ENCODE data around the gene MAP4K3.

The MAP4K3 gene

DNA sequence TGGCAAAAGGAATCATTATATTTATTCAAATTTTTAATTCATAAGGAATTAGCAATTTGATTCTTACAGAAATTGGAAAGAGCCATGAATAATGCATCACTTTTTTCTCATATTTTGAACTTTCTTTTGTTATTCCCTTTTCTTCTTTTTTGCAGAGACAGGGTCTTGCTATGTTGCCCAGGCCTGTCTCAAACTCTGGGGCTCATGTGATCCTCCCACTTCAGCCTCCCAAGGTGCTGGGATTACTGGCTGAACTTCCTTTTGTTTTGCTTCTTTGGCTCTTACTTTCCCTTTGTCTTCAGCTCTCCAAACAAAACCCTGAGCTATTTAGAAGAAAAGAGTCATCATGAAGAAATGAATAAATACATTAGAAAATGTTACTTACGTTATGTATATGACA lies 224.1 kb downstream of the MAP4K3 start:
- no peak overlapping the region for H3K4me3 ChIP-seq (ENCODE audit: low read depth in 1 of 2, low read length in 1 of 2)
- peaks cover 5 to 8% of the 10 kb centered on the region in 2 experiments for H3K4me1 ChIP-seq (ENCODE audit: control insufficient read depth in 1 of 2, insufficient read depth in 1 of 2, low read depth in 1 of 2, low read length in 1 of 2)
- H3K9me3 ChIP-seq, result no peaks in the 10 kb centered on the region
- H3K27ac ChIP-seq, result no peak overlapping the region
- H3K36me3 ChIP-seq, result no peaks in the 10 kb centered on the region
- H3K27me3 ChIP-seq, result no peaks in the 10 kb centered on the region
- TF ChIP-seq, protein P1, sequence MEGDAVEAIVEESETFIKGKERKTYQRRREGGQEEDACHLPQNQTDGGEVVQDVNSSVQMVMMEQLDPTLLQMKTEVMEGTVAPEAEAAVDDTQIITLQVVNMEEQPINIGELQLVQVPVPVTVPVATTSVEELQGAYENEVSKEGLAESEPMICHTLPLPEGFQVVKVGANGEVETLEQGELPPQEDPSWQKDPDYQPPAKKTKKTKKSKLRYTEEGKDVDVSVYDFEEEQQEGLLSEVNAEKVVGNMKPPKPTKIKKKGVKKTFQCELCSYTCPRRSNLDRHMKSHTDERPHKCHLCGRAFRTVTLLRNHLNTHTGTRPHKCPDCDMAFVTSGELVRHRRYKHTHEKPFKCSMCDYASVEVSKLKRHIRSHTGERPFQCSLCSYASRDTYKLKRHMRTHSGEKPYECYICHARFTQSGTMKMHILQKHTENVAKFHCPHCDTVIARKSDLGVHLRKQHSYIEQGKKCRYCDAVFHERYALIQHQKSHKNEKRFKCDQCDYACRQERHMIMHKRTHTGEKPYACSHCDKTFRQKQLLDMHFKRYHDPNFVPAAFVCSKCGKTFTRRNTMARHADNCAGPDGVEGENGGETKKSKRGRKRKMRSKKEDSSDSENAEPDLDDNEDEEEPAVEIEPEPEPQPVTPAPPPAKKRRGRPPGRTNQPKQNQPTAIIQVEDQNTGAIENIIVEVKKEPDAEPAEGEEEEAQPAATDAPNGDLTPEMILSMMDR (IDR thresholded peaks at IDR 0.05), result no peak

DNA sequence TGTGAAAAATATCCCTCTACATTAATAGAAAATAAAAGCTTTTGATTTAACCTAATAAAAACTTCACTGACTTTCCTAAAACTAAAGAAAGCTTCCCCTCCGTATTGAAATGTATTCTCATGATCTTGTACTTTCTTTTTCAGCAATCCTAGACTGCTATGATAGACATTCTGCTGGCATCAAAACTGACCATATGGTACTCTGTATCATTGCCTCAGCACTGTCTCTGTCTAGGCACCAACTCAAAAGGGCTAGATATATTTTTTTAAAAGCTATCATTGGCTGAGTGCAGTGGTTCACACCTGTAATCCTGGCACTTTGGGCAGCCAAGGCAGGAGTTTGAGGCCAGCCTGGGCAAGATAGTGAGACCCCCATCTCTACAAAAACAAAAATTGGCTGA lies 226.2 kb downstream of the MAP4K3 start:
- H3K36me3 ChIP-seq, result no peaks in the 10 kb centered on the region
- H3K9me3 ChIP-seq, result no peaks in the 10 kb centered on the region
- H3K27ac ChIP-seq, result no peak overlapping the region
- H3K4me3 ChIP-seq (ENCODE audit: low read depth in 1 of 2, low read length in 1 of 2), result no peak overlapping the region
- no peaks in the 10 kb centered on the region for H3K27me3 ChIP-seq
- TF ChIP-seq, protein P1 (IDR thresholded peaks at IDR 0.05), result no peak
- no peaks in the 10 kb centered on the region for H3K4me1 ChIP-seq (ENCODE audit: control insufficient read depth in 1 of 2, insufficient read depth in 1 of 2, low read depth in 1 of 2, low read length in 1 of 2)

DNA sequence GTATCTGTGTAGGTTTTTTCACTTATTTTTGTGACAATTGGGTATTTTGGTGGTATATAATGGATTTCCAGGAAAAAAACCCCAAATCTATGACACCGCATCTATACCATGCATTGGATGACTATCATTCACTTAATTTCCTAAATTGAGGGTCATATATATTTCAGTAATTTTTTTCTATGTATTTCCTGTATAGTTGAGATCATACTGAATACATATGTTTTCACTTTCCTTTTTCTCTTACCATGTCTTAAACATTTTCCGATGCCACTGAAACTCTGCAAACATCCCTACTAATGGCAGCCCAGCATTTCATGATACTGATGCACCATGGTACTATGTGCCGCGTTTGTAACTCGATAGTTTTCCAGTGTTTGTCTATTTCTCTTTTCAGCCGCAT lies 233.7 kb downstream of the MAP4K3 start:
- Histone ChIP-seq H3K27me3 (no peaks in the 10 kb centered on the region), H3K36me3 (no peaks in the 10 kb centered on the region), H3K9me3 (no peaks in the 10 kb centered on the region), H3K4me3 (ENCODE audit: low read depth in 1 of 2, low read length in 1 of 2) (no peak overlapping the region), H3K27ac (no peak overlapping the region), H3K4me1 (ENCODE audit: control insufficient read depth in 1 of 2, insufficient read depth in 1 of 2, low read depth in 1 of 2, low read length in 1 of 2) (no peaks in the 10 kb centered on the region)
- TF ChIP-seq, protein P1 (IDR thresholded peaks at IDR 0.05), result no peak

DNA sequence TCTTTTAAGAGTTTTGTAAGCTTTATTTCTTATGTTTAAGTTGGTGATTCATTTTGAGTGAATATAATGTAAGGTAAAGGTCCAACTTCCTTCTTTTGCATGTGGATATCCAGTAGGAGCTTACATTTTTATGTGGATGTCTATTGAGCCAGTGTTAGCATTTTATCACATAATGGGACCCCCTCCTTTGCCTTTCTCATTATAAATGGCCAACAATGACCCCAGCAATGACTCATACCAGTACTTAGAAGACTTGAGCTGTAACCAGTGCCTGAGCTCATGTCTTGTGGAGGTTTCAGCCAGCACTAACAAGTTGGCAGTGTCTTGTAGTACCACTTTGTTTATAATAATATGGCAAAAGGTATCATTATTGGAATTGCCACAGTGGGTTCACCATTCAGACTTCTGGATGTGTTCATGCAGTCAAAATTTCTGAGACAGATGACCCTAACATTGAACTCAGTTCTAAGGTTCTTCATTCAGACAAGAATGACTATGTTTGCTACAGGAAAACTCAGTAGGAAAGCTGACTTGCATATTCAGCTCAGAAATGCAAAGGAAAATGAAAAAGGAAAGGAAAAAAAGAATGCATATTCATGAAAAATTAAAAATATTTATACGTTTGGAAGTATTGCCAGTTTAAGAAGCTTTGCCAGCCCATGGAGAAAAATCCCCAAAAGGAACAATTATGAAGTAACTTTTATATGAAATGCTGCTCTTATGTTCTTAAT lies 234.3 kb downstream of the MAP4K3 start:
- no peaks in the 10 kb centered on the region for H3K9me3 ChIP-seq
- no peak overlapping the region for H3K4me3 ChIP-seq (ENCODE audit: low read depth in 1 of 2, low read length in 1 of 2)
- no peaks in the 10 kb centered on the region for H3K27me3 ChIP-seq
- no peaks in the 10 kb centered on the region for H3K36me3 ChIP-seq
- no peak overlapping the region for H3K27ac ChIP-seq
- TF ChIP-seq, protein P1 (IDR thresholded peaks at IDR 0.05), result no peak
- no peaks in the 10 kb centered on the region for H3K4me1 ChIP-seq (ENCODE audit: control insufficient read depth in 1 of 2, insufficient read depth in 1 of 2, low read depth in 1 of 2, low read length in 1 of 2)

Data from neutrophil (primary cell).